ENCODE results near the gene FUT3. TPM values are rescaled to one million over a fixed set of nuclear protein-coding genes. Genes with fewer than 3 reads are reported as not detected.
A peak's percentile ranks its signal among the peaks of the same experiment; 100 is the strongest.

Gene FUT3
- total RNA-seq, 1 experiment from 2014 or later = 15.6 TPM

DNA sequence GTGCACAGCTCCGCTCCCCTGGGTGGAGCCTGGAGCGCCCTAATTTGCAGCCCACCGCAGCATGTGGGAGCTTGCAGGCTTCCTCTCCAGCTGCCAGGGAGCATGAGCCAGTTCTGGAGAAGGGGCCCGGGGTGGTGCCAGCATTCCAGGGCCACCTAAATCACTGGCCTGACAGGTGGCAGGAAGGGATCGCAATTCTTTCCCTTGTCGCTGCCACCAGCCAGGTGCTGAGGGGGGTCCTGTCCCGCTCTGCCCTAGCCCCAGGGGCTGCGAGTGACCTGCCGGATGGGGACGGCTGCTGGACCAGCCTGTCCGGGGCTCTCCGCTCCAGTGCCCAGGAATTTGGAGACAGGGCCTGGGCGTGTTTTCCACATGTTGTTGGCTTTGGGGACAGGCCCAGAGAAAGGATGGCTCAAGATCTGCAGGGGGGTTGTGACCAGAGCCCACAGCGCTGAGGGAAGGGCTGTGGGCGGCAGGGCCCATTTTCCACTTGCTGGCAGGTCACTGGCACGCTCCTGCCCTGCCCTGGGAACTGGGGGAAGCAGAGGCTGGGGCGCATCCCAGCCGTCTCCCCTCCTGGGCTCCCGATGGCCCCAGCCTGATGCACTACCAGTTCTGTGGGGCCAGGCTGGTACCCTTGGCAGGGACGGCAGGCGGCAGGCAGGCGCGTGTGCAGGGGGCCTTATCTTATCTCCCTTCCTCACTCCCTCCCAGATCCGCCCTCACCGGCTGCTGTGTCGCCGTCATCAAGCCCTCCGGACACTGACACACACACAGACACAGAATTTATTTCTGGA, 42.9 kb upstream of the FUT3 start:
- no peaks in the 10 kb centered on the region for H3K9me3 Mint-ChIP-seq (ENCODE audit: low read depth, unreplicated experiment)
- H3K27ac Mint-ChIP-seq (ENCODE audit: unreplicated experiment) = no peak overlapping the region
- H3K4me1 Mint-ChIP-seq (ENCODE audit: low read depth, unreplicated experiment) = no peaks in the 10 kb centered on the region
- intact Hi-C loops (cut with micrococcal nuclease; ENCODE audit: unreplicated experiment) = loop anchor here (5.0 kb wide), 1 partner anchor 92 kb away; no protein-coding TSS in a partner anchor
- H3K4me3 Mint-ChIP-seq (ENCODE audit: low read depth, unreplicated experiment) = no peak overlapping the region
- no peak for DNase-seq
- TF ChIP-seq, protein P1, sequence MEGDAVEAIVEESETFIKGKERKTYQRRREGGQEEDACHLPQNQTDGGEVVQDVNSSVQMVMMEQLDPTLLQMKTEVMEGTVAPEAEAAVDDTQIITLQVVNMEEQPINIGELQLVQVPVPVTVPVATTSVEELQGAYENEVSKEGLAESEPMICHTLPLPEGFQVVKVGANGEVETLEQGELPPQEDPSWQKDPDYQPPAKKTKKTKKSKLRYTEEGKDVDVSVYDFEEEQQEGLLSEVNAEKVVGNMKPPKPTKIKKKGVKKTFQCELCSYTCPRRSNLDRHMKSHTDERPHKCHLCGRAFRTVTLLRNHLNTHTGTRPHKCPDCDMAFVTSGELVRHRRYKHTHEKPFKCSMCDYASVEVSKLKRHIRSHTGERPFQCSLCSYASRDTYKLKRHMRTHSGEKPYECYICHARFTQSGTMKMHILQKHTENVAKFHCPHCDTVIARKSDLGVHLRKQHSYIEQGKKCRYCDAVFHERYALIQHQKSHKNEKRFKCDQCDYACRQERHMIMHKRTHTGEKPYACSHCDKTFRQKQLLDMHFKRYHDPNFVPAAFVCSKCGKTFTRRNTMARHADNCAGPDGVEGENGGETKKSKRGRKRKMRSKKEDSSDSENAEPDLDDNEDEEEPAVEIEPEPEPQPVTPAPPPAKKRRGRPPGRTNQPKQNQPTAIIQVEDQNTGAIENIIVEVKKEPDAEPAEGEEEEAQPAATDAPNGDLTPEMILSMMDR (IDR thresholded peaks at IDR 0.05; ENCODE audit: unreplicated experiment) = no peak
- BruUV-seq (replicated peaks) = no TSS peak
- H3K36me3 Mint-ChIP-seq (ENCODE audit: insufficient read depth, unreplicated experiment) = peaks cover 14% of the 10 kb centered on the region
- CTCF ChIA-PET = interaction anchor here (1.1 kb wide), 1 partner anchor 90 kb away, joined by 7 read pairs; the partner anchor contains the start of gene NRTN
- peaks cover 11% of the 10 kb centered on the region for H3K27me3 Mint-ChIP-seq (ENCODE audit: unreplicated experiment)

DNA sequence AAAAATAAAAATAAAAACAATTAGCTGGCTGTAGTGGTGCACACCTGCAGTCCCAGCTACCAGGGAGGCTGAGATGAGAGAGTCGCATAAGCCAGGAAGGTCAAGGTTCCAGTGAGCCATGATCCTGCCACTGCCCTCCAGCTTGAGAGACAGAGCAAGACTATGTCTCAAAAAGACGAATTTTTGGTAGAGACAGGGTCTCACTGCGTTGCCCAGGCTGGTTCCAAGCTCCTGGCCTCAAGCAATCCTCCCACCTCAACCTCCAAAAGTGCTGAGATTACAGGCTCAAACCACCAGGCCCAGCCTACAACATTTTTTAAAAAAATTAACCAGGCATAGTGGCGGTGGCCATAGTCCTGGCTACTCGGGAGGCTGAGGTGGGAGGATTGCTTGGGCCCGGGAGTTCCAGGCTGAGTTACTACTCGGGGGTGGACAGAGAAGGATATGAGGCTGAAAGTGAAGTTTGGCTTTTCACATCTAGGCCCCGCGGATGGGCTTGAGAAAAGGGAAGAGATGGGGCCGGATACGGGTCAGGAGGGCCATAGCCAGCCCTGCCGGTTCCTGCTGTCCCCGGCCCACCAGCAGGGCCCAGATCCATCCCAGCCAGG, 42.2 kb upstream of the FUT3 start:
- intact Hi-C loops (cut with micrococcal nuclease; ENCODE audit: unreplicated experiment) = loop anchor here (5.0 kb wide), 1 partner anchor 91 kb away; no protein-coding TSS in a partner anchor

DNA sequence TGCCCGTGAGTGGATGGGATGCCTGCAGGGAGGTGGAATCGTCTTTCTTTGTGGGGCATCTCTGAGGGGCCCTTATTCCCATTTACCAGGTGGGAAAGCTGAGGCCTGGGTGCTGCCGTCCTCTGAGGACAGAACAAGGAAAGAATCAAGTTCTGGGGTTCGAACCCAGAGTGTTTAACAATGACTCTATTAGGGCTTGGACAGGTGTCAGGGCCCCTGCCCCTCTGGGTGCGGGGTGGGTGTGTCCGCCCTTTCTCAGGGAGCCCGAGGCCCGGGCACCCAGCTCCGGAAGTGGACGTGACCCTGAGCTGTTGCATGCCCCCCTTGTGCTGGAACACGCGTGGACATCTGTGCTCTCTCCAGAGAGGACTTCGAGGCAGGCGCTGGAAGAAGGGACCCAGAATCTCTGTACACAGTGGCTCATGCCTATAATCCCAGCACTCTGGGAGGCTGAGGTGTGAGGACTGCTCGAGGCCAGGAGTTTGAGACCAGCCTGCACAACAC, 41.6 kb upstream of the FUT3 start:
- peaks cover 14% of the 10 kb centered on the region for H3K36me3 Mint-ChIP-seq (ENCODE audit: insufficient read depth, unreplicated experiment)
- no peaks in the 10 kb centered on the region for H3K9me3 Mint-ChIP-seq (ENCODE audit: low read depth, unreplicated experiment)
- TSS peak; percentile 41 for BruUV-seq (replicated peaks)
- no peak overlapping the region for H3K4me3 Mint-ChIP-seq (ENCODE audit: low read depth, unreplicated experiment)
- peaks cover 13% of the 10 kb centered on the region for H3K27me3 Mint-ChIP-seq (ENCODE audit: unreplicated experiment)
- intact Hi-C loops (cut with micrococcal nuclease; ENCODE audit: unreplicated experiment) = loop anchor here (5.0 kb wide), 1 partner anchor 91 kb away; no protein-coding TSS in a partner anchor
- peak overlapping the region; percentile 45 for H3K27ac Mint-ChIP-seq (ENCODE audit: unreplicated experiment)
- DNase-seq = no peak
- no peaks in the 10 kb centered on the region for H3K4me1 Mint-ChIP-seq (ENCODE audit: low read depth, unreplicated experiment)
- TF ChIP-seq, protein P1 (IDR thresholded peaks at IDR 0.05; ENCODE audit: unreplicated experiment) = peak; percentile 13
- CTCF ChIA-PET = interaction anchor here (1.1 to 2.3 kb wide), 2 partner anchors 89 kb away, joined by 7 to 15 read pairs; partner anchors contain the start of gene NRTN

More for the DNA sequence above, 42.2 kb upstream of the FUT3 start:
- CTCF ChIA-PET = interaction anchor here (1.1 kb wide), 1 partner anchor 89 kb away, joined by 7 read pairs; the partner anchor contains the start of gene NRTN
- no peak for DNase-seq
- Mint-ChIP-seq H3K27me3 (ENCODE audit: unreplicated experiment) (peaks cover 13% of the 10 kb centered on the region), H3K9me3 (ENCODE audit: low read depth, unreplicated experiment) (no peaks in the 10 kb centered on the region), H3K4me3 (ENCODE audit: low read depth, unreplicated experiment) (no peak overlapping the region), H3K27ac (ENCODE audit: unreplicated experiment) (no peak overlapping the region), H3K4me1 (ENCODE audit: low read depth, unreplicated experiment) (no peaks in the 10 kb centered on the region), H3K36me3 (ENCODE audit: insufficient read depth, unreplicated experiment) (peaks cover 14% of the 10 kb centered on the region)
- no TSS peak for BruUV-seq (replicated peaks)
- TF ChIP-seq, protein P1 (IDR thresholded peaks at IDR 0.05; ENCODE audit: unreplicated experiment) = no peak

DNA sequence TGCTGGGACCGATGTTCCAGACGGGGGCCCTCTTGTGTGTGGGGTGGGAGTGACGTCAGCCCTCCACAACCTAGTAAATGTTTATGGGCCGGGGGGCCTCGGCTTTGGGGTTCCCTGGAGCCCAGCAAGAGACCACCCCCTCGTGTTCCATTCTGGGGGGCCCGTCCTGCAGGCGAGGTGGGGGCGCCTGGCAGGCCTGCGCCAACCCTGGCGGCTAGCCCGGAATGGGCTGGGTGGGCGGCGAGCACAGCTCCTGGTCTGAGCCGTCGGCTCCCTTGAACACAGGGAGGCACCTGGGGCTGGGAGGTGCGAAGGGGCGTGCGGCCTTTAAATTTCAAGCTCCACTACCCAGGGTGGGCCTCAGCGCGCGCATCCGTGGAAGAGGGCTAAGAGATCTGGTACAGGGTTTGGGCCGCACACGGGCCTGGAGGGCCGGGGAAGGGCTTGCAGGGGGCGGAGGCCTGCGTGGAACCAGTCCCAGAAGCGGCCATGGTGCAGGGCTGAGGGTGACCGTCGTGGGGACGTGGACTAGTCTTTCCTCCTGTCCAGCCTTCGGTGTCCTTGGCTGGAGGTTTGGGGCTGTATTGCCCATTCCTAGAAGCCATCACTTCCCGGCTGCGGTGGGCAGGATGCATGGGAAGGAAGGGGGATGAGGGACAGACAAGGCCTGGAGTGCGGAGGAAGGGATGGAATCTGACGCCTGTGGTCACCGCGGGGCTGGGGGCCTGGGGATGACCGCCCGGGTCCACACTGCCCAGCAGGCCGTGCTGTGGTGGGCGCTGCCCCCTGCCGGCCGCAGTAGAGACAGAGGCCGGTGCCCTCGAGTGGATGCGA, 40.9 kb upstream of the FUT3 start:
- H3K4me1 Mint-ChIP-seq (ENCODE audit: low read depth, unreplicated experiment) = no peaks in the 10 kb centered on the region
- H3K27me3 Mint-ChIP-seq (ENCODE audit: unreplicated experiment) = peaks cover 13% of the 10 kb centered on the region
- TF ChIP-seq, protein P1 (IDR thresholded peaks at IDR 0.05; ENCODE audit: unreplicated experiment) = peak; percentile 57
- peaks cover 14% of the 10 kb centered on the region for H3K36me3 Mint-ChIP-seq (ENCODE audit: insufficient read depth, unreplicated experiment)
- no peak overlapping the region for H3K4me3 Mint-ChIP-seq (ENCODE audit: low read depth, unreplicated experiment)
- no TSS peak for BruUV-seq (replicated peaks)
- intact Hi-C loops (cut with micrococcal nuclease; ENCODE audit: unreplicated experiment) = loop anchor here (5.0 kb wide), 1 partner anchor 90 kb away; no protein-coding TSS in a partner anchor
- no peaks in the 10 kb centered on the region for H3K9me3 Mint-ChIP-seq (ENCODE audit: low read depth, unreplicated experiment)
- CTCF ChIA-PET = interaction anchor here (2.3 kb wide), 1 partner anchor 88 kb away, joined by 15 read pairs; no protein-coding TSS in a partner anchor
- peak overlapping the region; percentile 45 for H3K27ac Mint-ChIP-seq (ENCODE audit: unreplicated experiment)
- DNase-seq = peak; percentile 62
